ENCODE results near the gene TRIM44.
"Not testable (repeated sequence)": the region's sequence is repeated elsewhere in the genome, so short reads cannot be mapped to it uniquely, and the experiment has no call there.

TRIM44 gene

GRCh38 chr11:35855671-35856070 is 193.1 kb downstream of the TRIM44 start:
- DNase-seq (ENCODE audit: low read depth in 2 of 2), result no peak

- no peak for DNase-seq (ENCODE audit: low read depth in 2 of 2)
Observed at GRCh38 chr11:35856259-35856658, 193.7 kb downstream of the TRIM44 start.

DNA sequence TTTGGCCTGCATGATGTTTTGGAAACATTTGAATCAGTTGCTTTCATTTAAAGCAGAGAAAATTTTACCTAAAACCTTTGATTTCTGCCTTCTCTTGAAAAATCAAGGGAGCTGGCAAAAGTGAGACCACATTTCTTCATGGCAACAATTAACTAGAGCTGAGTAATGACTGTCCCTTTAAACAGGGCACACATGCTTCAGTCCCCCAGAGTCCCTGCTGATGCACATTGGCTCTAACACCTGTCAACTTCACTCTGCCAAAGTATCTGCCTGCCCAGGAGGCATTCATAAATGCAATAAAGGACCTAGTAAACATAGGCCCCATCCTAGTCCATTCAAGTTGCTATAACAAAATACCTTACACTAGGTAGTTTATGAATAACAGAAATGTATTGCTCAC is 194.2 kb downstream of the TRIM44 start:
- no peak for DNase-seq (ENCODE audit: low read depth in 2 of 2)

DNA sequence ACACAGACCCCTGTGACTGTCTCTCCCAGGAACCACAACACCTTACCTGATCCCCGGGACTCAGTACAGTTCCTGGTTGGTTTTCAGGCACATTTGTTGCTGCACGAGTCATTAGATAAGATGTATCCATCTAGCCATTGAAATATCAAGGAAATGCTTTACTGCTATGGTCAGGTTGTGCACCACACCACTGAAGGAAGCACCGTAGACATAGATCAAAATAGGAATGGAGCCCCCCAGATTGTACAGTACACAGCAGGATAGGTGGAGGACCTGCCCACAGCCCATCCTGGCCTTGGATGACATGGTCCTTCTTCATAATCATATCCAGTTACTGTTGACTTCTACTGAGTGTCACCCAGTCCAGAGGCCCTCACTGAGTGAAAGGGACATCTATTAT is 195.3 kb downstream of the TRIM44 start:
- DNase-seq (ENCODE audit: low read depth in 2 of 2), result no peak

DNA sequence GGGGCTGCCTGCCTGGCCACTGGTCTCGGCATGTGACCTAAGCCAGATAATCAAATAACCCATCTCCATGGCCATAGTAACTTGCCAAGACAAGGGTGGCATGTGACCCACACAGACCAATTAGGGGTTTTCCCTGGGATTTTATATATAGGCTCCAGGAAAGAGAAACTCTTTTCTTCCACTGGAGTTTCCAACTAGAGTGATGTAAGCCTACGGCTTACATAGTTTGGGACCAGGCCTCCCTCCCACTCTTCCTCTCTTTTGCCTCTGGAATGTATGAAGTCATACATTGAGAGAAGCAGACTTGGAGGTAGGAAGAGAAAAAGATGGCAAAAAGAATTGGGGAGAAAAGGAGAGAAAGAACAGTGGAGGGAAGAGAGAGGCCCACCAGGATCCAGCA is 196.7 kb downstream of the TRIM44 start:
- no peak for DNase-seq (ENCODE audit: low read depth in 2 of 2)

DNA sequence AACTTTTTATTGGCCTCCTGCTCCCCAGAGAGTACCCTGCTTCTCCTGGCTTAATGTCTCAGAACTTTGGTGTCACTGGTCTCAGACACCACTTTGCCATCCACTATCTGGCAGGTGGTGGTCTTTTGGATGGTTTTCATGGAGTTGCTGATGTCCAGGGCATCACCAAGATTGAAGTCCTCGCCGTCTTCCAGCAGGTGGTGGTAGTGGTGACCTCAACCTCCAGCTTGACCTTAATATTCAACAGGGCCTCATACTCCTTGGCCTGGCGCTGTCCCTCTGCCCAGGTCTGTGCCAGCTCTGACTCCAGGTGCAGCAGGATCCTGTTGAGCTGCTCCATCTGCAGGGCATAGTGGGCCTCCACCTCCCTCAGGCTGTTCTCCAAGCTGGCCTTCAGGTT is 197.6 kb downstream of the TRIM44 start:
- DNase-seq (ENCODE audit: low read depth in 2 of 2), result not testable (repeated sequence)

DNA sequence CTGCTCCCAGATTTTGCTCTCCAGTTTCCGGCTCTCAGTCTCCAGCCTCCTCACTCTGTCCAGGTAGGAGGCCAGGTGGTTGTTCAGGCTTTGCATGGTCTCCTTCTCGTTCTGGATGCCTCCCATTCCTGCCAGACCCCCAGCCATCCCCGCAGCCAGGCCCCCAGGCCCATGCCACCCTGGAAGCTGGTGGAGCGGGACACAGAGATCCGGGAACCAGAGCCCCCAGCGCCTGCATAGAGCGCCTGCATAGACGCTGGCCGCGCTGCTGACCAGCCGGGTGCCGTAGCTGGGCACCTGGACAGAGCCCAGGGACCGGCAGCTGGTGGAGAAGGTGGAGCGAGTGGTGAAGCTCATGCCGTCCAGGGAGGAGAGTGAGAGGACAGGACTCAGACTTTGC is 198.6 kb downstream of the TRIM44 start:
- DNase-seq (ENCODE audit: low read depth in 2 of 2), result no peak

- DNase-seq (ENCODE audit: low read depth in 2 of 2), result no peak
Observed at GRCh38 chr11:35862666-35863065, 200.1 kb downstream of the TRIM44 start.

- no peak for DNase-seq (ENCODE audit: low read depth in 2 of 2)
Observed at GRCh38 chr11:35864131-35864530, 201.6 kb downstream of the TRIM44 start.

GRCh38 chr11:35866601-35867000 is 204.0 kb downstream of the TRIM44 start:
- no peak for DNase-seq (ENCODE audit: low read depth in 2 of 2)

Measured in fibroblast of skin of left quadriceps (primary cell).